WTC11 (cell line): Measurements from ENCODE around the gene HDAC3. TPM values are rescaled to one million over a fixed set of nuclear protein-coding genes. Genes with fewer than 3 reads are reported as not detected.

Experiments
- ATAC-seq: fragments of 200-7000 bp; cut with Tn5 transposase; 2 replicates; pipeline ENCODE4 v1.10.0; 2021; ENCODE audit warnings: mild to moderate bottlenecking, moderate library complexity
- CTCF ChIA-PET: fragments of 300-600 bp; sonication (Branson Sonifier 250); formaldehyde crosslinking; loops from one replicate; lab custom pipeline; 2021; ENCODE audit warnings: antibody characterized with exemption; lab: Charles Lee
- POLR2A ChIA-PET: fragments of 350-600 bp; sonication (Branson Sonifier 250); formaldehyde crosslinking; loops from one replicate; lab custom pipeline; 2021; ENCODE audit warnings: antibody characterized with exemption; lab: Charles Lee
- DNase-seq: peaks from one replicate; pipeline ENCODE4 v3.0.0; 2021; ENCODE audit warnings: low spot score
- H3K27ac Mint-ChIP-seq: 2 replicates; pipeline ENCODE4 v1.8.0; 2021; ENCODE audit warnings: mixed read lengths
- H3K27me3 Mint-ChIP-seq: 2 replicates; pipeline ENCODE4 v1.8.0; 2021; ENCODE audit warnings: low read depth, mild to moderate bottlenecking, moderate library complexity, mixed read lengths
- H3K36me3 Mint-ChIP-seq: 2 replicates; pipeline ENCODE4 v1.8.0; 2021; ENCODE audit warnings: mixed read lengths
- H3K4me1 Mint-ChIP-seq: 2 replicates; pipeline ENCODE4 v1.8.0; 2022; ENCODE audit warnings: mixed read lengths
- H3K4me3 Mint-ChIP-seq: 2 replicates; pipeline ENCODE4 v1.8.0; 2021; ENCODE audit warnings: mild to moderate bottlenecking, moderate library complexity, mixed read lengths
- H3K9me3 Mint-ChIP-seq: 2 replicates; pipeline ENCODE4 v1.8.0; 2021; ENCODE audit warnings: mixed read lengths
- CDX4 ChIP-seq: fragments of 250-450 bp; sonication (Bioruptor Pico); IDR thresholded peaks from 2 replicates; pipeline ENCODE4 v1.9.0; 2021; ENCODE audit warnings: moderate library complexity, mild to moderate bottlenecking, inconsistent platforms, borderline replicate concordance
- E2F1 ChIP-seq: sonication (generic); formaldehyde crosslinking; IDR thresholded peaks from 2 replicates; pipeline ENCODE4 v1.8.0; 2022; ENCODE audit warnings: mild to moderate bottlenecking, missing genetic modification reagents
- ELF4 ChIP-seq: sonication (generic); formaldehyde crosslinking; IDR thresholded peaks from 2 replicates; pipeline ENCODE4 v1.8.1; 2022; ENCODE audit warnings: low read depth, mild to moderate bottlenecking, moderate library complexity, missing genetic modification reagents
- ERG ChIP-seq: fragments of 250-450 bp; sonication (Bioruptor Pico); IDR thresholded peaks from 2 replicates; pipeline ENCODE4 v1.8.0; 2021; ENCODE audit warnings: mild to moderate bottlenecking
- ETV6 ChIP-seq: sonication (generic); formaldehyde crosslinking; IDR thresholded peaks from 2 replicates; pipeline ENCODE4 v1.8.1; 2022; ENCODE audit warnings: mild to moderate bottlenecking, missing genetic modification reagents
- FOXP1 ChIP-seq: sonication (generic); formaldehyde crosslinking; IDR thresholded peaks from 2 replicates; pipeline ENCODE4 v1.8.0; 2022; ENCODE audit warnings: missing genetic modification reagents, mild to moderate bottlenecking, moderate library complexity, borderline replicate concordance
- FOXP4 ChIP-seq: sonication (generic); formaldehyde crosslinking; IDR thresholded peaks from 2 replicates; pipeline ENCODE4 v1.8.0; 2022; ENCODE audit warnings: mild to moderate bottlenecking, missing genetic modification reagents
- GRHL2 ChIP-seq: fragments of 250-450 bp; sonication (Bioruptor Pico); IDR thresholded peaks from 2 replicates; pipeline ENCODE4 v1.8.0; 2022; ENCODE audit warnings: mild to moderate bottlenecking, moderate library complexity; ENCODE audit not compliant: insufficient replicate concordance, severe bottlenecking
- HMGA2 ChIP-seq: fragments of 250-450 bp; sonication (Bioruptor Pico); IDR thresholded peaks from 2 replicates; pipeline ENCODE4 v1.4.0; 2021; ENCODE audit warnings: mild to moderate bottlenecking, moderate library complexity
- IRF2 ChIP-seq: sonication (generic); formaldehyde crosslinking; IDR thresholded peaks from 2 replicates; pipeline ENCODE4 v1.8.0; 2022; ENCODE audit warnings: low read depth, missing genetic modification reagents, borderline replicate concordance
- JUN ChIP-seq: sonication (generic); formaldehyde crosslinking; IDR thresholded peaks from 2 replicates; pipeline ENCODE4 v1.8.0; 2023; ENCODE audit warnings: mild to moderate bottlenecking, missing genetic modification reagents
- KAT7 ChIP-seq: sonication (generic); formaldehyde crosslinking; IDR thresholded peaks from 2 replicates; pipeline ENCODE4 v1.8.1; 2023; ENCODE audit warnings: missing genetic modification reagents, mild to moderate bottlenecking, borderline replicate concordance
- MYBL2 ChIP-seq: sonication (generic); formaldehyde crosslinking; IDR thresholded peaks from 2 replicates; pipeline ENCODE4 v1.8.1; 2023; ENCODE audit warnings: mild to moderate bottlenecking, moderate library complexity, missing genetic modification reagents
- NFATC4 ChIP-seq: fragments of 250-450 bp; sonication (Bioruptor Pico); IDR thresholded peaks from 2 replicates; pipeline ENCODE4 v1.9.0; 2021; ENCODE audit warnings: mild to moderate bottlenecking
- NFYB ChIP-seq: sonication (generic); formaldehyde crosslinking; conservative IDR thresholded peaks from 2 replicates; pipeline ENCODE4 v1.8.0; 2022; ENCODE audit warnings: low read depth, missing genetic modification reagents
- NR1H2 ChIP-seq: sonication (generic); formaldehyde crosslinking; IDR thresholded peaks from 2 replicates; pipeline ENCODE4 v1.9.0; 2021; ENCODE audit warnings: mild to moderate bottlenecking, moderate library complexity, missing genetic modification reagents
- OVOL2 ChIP-seq: fragments of 250-450 bp; sonication (Bioruptor Pico); IDR thresholded peaks from 2 replicates; pipeline ENCODE4 v1.9.0; 2021; ENCODE audit warnings: mild to moderate bottlenecking, borderline replicate concordance
- PRRX2 ChIP-seq: fragments of 250-450 bp; sonication (Bioruptor Pico); IDR thresholded peaks from 2 replicates; pipeline ENCODE4 v1.8.0; 2021; ENCODE audit warnings: mild to moderate bottlenecking
- RELA ChIP-seq: sonication (generic); formaldehyde crosslinking; IDR thresholded peaks from 2 replicates; pipeline ENCODE4 v1.8.1; 2022; ENCODE audit warnings: missing genetic modification reagents, mild to moderate bottlenecking, borderline replicate concordance
- RORB ChIP-seq: fragments of 250-450 bp; sonication (Bioruptor Pico); IDR thresholded peaks from 2 replicates; pipeline ENCODE4 v1.9.0; 2021; ENCODE audit warnings: mild to moderate bottlenecking
- SMAD4 ChIP-seq: sonication (generic); formaldehyde crosslinking; IDR thresholded peaks from 2 replicates; pipeline ENCODE4 v1.8.0; 2022; ENCODE audit warnings: mild to moderate bottlenecking, missing genetic modification reagents
- SP1 ChIP-seq: sonication (generic); formaldehyde crosslinking; conservative IDR thresholded peaks from 2 replicates; pipeline ENCODE4 v1.8.1; 2022; ENCODE audit warnings: missing genetic modification reagents
- TCF7 ChIP-seq: sonication (generic); formaldehyde crosslinking; IDR thresholded peaks from 2 replicates; pipeline ENCODE4 v1.8.0; 2022; ENCODE audit warnings: mild to moderate bottlenecking, low read depth, missing genetic modification reagents, moderate library complexity
- TEAD4 ChIP-seq: sonication (generic); formaldehyde crosslinking; IDR thresholded peaks from 2 replicates; pipeline ENCODE4 v1.8.0; 2022; ENCODE audit warnings: mild to moderate bottlenecking, missing genetic modification reagents
- TP53 ChIP-seq: sonication (generic); formaldehyde crosslinking; IDR thresholded peaks from 2 replicates; pipeline ENCODE4 v1.8.1; 2023; ENCODE audit warnings: mild to moderate bottlenecking, missing genetic modification reagents
- USF1 ChIP-seq: sonication (generic); formaldehyde crosslinking; IDR thresholded peaks from 2 replicates; pipeline ENCODE4 v1.8.0; 2022; ENCODE audit warnings: mild to moderate bottlenecking, missing genetic modification reagents
- USF2 ChIP-seq: sonication (generic); formaldehyde crosslinking; IDR thresholded peaks from 2 replicates; pipeline ENCODE4 v1.8.1; 2023; ENCODE audit warnings: mild to moderate bottlenecking, missing genetic modification reagents, moderate library complexity
- ZBTB21 ChIP-seq: sonication (generic); formaldehyde crosslinking; IDR thresholded peaks from 2 replicates; pipeline ENCODE4 v1.8.1; 2023; ENCODE audit warnings: mild to moderate bottlenecking, missing genetic modification reagents, borderline replicate concordance
- ZMAT4 ChIP-seq: fragments of 250-450 bp; sonication (Bioruptor Pico); IDR thresholded peaks from 2 replicates; pipeline ENCODE4 v1.9.0; 2021; ENCODE audit warnings: mild to moderate bottlenecking
- ZNF121 ChIP-seq: sonication (generic); formaldehyde crosslinking; IDR thresholded peaks from 2 replicates; pipeline ENCODE4 v1.8.0; 2023; ENCODE audit warnings: missing genetic modification reagents
- ZNF263 ChIP-seq: sonication (generic); formaldehyde crosslinking; IDR thresholded peaks from 2 replicates; pipeline ENCODE4 v1.8.1; 2022; ENCODE audit warnings: low read depth, mild to moderate bottlenecking, moderate library complexity, missing genetic modification reagents
- ZNF671 ChIP-seq: fragments of 250-450 bp; sonication (Bioruptor Pico); IDR thresholded peaks from 2 replicates; pipeline ENCODE4 v1.8.0; 2021; ENCODE audit warnings: mild to moderate bottlenecking
- total RNA-seq: library from RNA; stranded (reverse); gene quantifications from 3 replicates; pipeline ENCODE4 v1.2.3, GENCODE V29; 2021

Gene HDAC3
- total RNA-seq, 1 experiment from 2014 or later = 96.2 TPM

GRCh38 chr5:141586246-141586645 lies 50.4 kb downstream of the HDAC3 start (continued):
- TF ChIP-seq ETV6 (CRISPR knock-in tag) (no peak), NR1H2 (CRISPR knock-in tag) (no peak), FOXP1 (CRISPR knock-in tag) (no peak), RELA (CRISPR knock-in tag) (no peak), USF2 (CRISPR knock-in tag) (no peak), NFYB (CRISPR knock-in tag) (no peak), SP1 (CRISPR knock-in tag) (no peak), MYBL2 (no peak), ERG (CRISPR knock-in tag) (no peak)
- TF ChIP-seq, all 79 proteins: peak for 0

GRCh38 chr5:141585594-141585993 lies 51.1 kb downstream of the HDAC3 start:
- no peaks in the 10 kb centered on the region for H3K9me3 Mint-ChIP-seq
- H3K4me1 Mint-ChIP-seq = no peaks in the 10 kb centered on the region
- DNase-seq (no peak), ATAC-seq (no peak)
- peaks cover 45% of the 10 kb centered on the region for H3K36me3 Mint-ChIP-seq
- ChIA-PET CTCF (interaction anchor here (2.2 kb wide), 1 partner anchor 22 kb away, joined by 9 read pairs; no protein-coding TSS in a partner anchor), POLR2A (no interaction called here)
- no peak overlapping the region for H3K27ac Mint-ChIP-seq
- H3K4me3 Mint-ChIP-seq = no peak overlapping the region
- no peaks in the 10 kb centered on the region for H3K27me3 Mint-ChIP-seq
- TF ChIP-seq PRRX2 = no peak
- TF ChIP-seq JUN (CRISPR knock-in tag) = no peak
- no peak for TF ChIP-seq CDX4 (CRISPR knock-in tag)
- no peak for TF ChIP-seq KAT7 (CRISPR knock-in tag)
- TF ChIP-seq TP53 = no peak
- no peak for TF ChIP-seq ZNF121 (CRISPR knock-in tag)
- TF ChIP-seq USF1 = no peak
- TF ChIP-seq OVOL2 (CRISPR knock-in tag) = no peak
- TF ChIP-seq RORB (CRISPR knock-in tag) = no peak
- TF ChIP-seq E2F1 (CRISPR knock-in tag) = no peak
- TF ChIP-seq TCF7 (CRISPR knock-in tag) = no peak
- no peak for TF ChIP-seq TEAD4

- no peaks in the 10 kb centered on the region; the same call in 1 of the 2 replicates for H3K4me1 Mint-ChIP-seq
- ATAC-seq = no peak
- TF ChIP-seq NFATC4 = no peak
- no peak for TF ChIP-seq HMGA2 (CRISPR knock-in tag)
- TF ChIP-seq ZNF263 (CRISPR knock-in tag) = no peak
- no peak for TF ChIP-seq ZBTB21 (CRISPR knock-in tag)
- no peak for TF ChIP-seq ELF4 (CRISPR knock-in tag)
- no peak for TF ChIP-seq ZMAT4 (CRISPR knock-in tag)
- TF ChIP-seq GRHL2 (CRISPR knock-in tag) = no peak
- no peak for TF ChIP-seq SMAD4 (CRISPR knock-in tag)
- no peak for TF ChIP-seq FOXP4 (CRISPR knock-in tag)
- no peak for TF ChIP-seq IRF2 (CRISPR knock-in tag)
- no peak for TF ChIP-seq ZNF671 (CRISPR knock-in tag)
Measured at GRCh38 chr5:141574122-141574510, 62.5 kb downstream of the HDAC3 start.

More at GRCh38 chr5:141574122-141574510, 62.5 kb downstream of the HDAC3 start:
- CTCF ChIA-PET = interaction anchor here (2.5 kb wide), 1 partner anchor 18 kb away, joined by 13 read pairs; no protein-coding TSS in a partner anchor
- Mint-ChIP-seq H3K27me3 (no peaks in the 10 kb centered on the region), H3K36me3 (peaks cover 77% of the 10 kb centered on the region), H3K9me3 (no peaks in the 10 kb centered on the region), H3K4me3 (no peak overlapping the region), H3K27ac (no peak overlapping the region)
- DNase-seq = no peak
- POLR2A ChIA-PET = no interaction called here
